ENCODE measurements around the gene KRTAP4-6.

The KRTAP4-6 gene

DNA sequence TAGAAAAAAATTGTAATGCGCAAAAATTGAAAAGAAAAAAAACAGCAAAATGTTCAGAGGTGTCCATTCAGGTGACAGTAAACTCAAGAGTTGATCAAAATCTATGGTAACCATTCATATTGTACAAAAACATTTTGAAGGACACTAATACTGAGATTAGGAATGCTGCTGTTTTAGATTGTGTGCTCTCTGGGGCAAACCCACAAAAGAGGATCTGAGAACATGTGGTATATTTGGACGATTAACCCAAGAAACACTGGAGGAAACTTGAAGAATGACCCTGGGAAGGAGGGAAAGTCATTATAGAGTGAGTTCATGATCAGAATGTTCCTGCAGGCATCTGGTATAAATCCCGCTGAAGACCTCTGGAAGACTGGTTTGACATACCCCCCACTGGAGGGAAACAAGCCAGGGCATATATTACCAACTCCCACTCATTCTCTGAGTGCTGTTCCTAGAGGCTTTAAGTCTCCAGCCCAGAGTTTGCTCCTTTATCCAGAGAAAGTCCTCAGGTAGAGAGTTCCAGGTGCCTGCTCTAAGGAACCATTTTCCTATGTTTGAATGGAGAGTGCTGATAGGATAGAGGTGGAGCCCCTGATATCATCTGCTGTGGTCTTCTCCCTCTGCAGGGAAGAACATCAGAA lies 36.5 kb upstream of the KRTAP4-6 start:
- no CpG with 5 or more reads among the region's 3 CpGs for WGBS (ENCODE audit: extremely low coverage, insufficient coverage, insufficient read length)
- Histone ChIP-seq H3K27me3 (ENCODE audit: insufficient read depth, low read length) (no peaks in the 10 kb centered on the region), H3K4me3 (ENCODE audit: low read depth, low read length) (no peak overlapping the region), H3K4me1 (ENCODE audit: control insufficient read depth in 1 of 2, insufficient read depth in 2 of 2, low read length in 2 of 2) (no peaks in the 10 kb centered on the region), H4K91ac (ENCODE audit: low read depth, low read length) (no peak overlapping the region), H3K9ac (ENCODE audit: low read length) (no peak overlapping the region), H3K4ac (ENCODE audit: low read depth, low read length) (no peak overlapping the region), H4K12ac (ENCODE audit: low read depth, low read length) (no peak overlapping the region), H4K8ac (ENCODE audit: low read depth, low read length) (no peak overlapping the region), H2AFZ (ENCODE audit: insufficient read depth, low read length, poor library complexity) (no peak overlapping the region), H3K23ac (ENCODE audit: low read length) (no peak overlapping the region), H2BK120ac (ENCODE audit: insufficient read depth, low read length, poor library complexity) (no peak overlapping the region), H3K18ac (ENCODE audit: low read length) (no peak overlapping the region), H3K9me3 (ENCODE audit: insufficient read depth, low read depth, low read length) (no peaks in the 10 kb centered on the region), H3K36me3 (ENCODE audit: control insufficient read depth in 1 of 2, insufficient read depth in 2 of 2, low read length in 2 of 2) (no peaks in the 10 kb centered on the region), H2BK12ac (ENCODE audit: low read length) (no peak overlapping the region), H2BK5ac (ENCODE audit: low read depth, low read length, poor library complexity) (no peak overlapping the region), H2AK5ac (ENCODE audit: low read length) (no peak overlapping the region), H3K14ac (ENCODE audit: low read length) (no peak overlapping the region), H3K27ac (ENCODE audit: low read depth, low read length) (no peak overlapping the region), H3K79me2 (ENCODE audit: control insufficient read depth, insufficient read depth, low read length, poor library complexity) (no peaks in the 10 kb centered on the region), H3K4me2 (ENCODE audit: low read length) (no peak overlapping the region), H3K79me1 (ENCODE audit: low read length) (no peaks in the 10 kb centered on the region)
- no peak for DNase-seq

DNA sequence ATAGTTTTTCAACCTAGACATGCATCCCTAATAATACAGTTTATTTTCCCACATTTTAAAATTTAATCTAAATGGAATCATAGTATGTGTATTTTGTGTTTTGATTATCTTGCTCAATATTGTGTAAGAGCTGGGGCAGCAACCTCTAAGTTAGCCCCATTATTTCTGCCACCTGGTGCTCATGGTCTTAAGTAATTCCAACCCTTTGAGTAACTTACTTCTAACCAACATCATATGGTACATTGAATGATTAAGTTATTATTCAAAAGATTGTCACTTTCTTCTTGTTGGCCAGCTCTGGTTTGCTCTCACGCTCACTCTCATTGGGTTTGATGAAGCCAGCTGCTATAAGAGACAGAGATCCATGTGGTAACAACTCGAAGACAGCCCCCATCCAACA lies 31.5 kb upstream of the KRTAP4-6 start:
- no peaks in the 10 kb centered on the region for H3K27me3 ChIP-seq (ENCODE audit: insufficient read depth, low read length)

DNA sequence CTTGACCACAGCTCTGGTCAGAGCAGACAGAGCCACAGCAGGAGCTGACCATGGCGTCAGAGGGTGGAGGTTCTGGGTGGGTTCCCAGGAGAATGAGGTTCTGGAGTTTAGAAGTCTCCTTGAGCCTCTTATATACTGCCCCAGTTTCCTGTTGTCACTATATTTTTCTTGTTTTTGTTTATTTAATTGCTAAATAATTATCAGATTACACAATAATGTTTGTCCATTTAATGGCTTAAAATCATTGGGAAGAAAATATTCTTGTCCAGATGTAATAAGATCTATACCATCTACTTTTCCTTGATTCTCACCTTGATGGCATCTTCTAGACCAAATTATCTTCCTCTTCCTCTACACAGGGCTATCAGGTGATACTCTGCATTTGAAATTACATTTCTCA lies 27.8 kb upstream of the KRTAP4-6 start, which contains the start of gene KRTAP4-3:
Gene KRTAP4-3 (minus strand): TSS at position 101 of the 400 bp plus-strand sequence. CDS start 49 bp downstream, at position 52.
- no peak within 1 kb of the TSS for H2AFZ ChIP-seq (ENCODE audit: insufficient read depth, low read length, poor library complexity)
- H3K9ac ChIP-seq (ENCODE audit: low read length), result no peak within 1 kb of the TSS
- H3K4me2 ChIP-seq (ENCODE audit: low read length), result no peak within 1 kb of the TSS
- no peak within 1 kb of the TSS for H2AK5ac ChIP-seq (ENCODE audit: low read length)
- no peak within 1 kb of the TSS for H3K23ac ChIP-seq (ENCODE audit: low read length)
- H4K8ac ChIP-seq (ENCODE audit: low read depth, low read length), result no peak within 1 kb of the TSS
- no peak for DNase-seq
- H3K79me2 ChIP-seq (ENCODE audit: control insufficient read depth, insufficient read depth, low read length, poor library complexity), result no peaks in the 10 kb centered on the region
- no peaks in the 10 kb centered on the region for H3K27me3 ChIP-seq (ENCODE audit: insufficient read depth, low read length)
- no peak within 1 kb of the TSS for H2BK12ac ChIP-seq (ENCODE audit: low read length)
- no peaks in the 10 kb centered on the region for H3K79me1 ChIP-seq (ENCODE audit: low read length)
- H4K12ac ChIP-seq (ENCODE audit: low read depth, low read length), result no peak within 1 kb of the TSS
- no peaks in the 10 kb centered on the region for H3K4me1 ChIP-seq (ENCODE audit: control insufficient read depth in 1 of 2, insufficient read depth in 2 of 2, low read length in 2 of 2)
- no peak within 1 kb of the TSS for H3K18ac ChIP-seq (ENCODE audit: low read length)
- H2BK5ac ChIP-seq (ENCODE audit: low read depth, low read length, poor library complexity), result no peak within 1 kb of the TSS
- H3K4ac ChIP-seq (ENCODE audit: low read depth, low read length), result no peak within 1 kb of the TSS
- H3K36me3 ChIP-seq (ENCODE audit: control insufficient read depth in 1 of 2, insufficient read depth in 2 of 2, low read length in 2 of 2), result no peaks in the 10 kb centered on the region
- H3K27ac ChIP-seq (ENCODE audit: low read depth, low read length), result no peak within 1 kb of the TSS
- H2BK120ac ChIP-seq (ENCODE audit: insufficient read depth, low read length, poor library complexity), result no peak within 1 kb of the TSS
- H3K4me3 ChIP-seq (ENCODE audit: low read depth, low read length), result no peak within 1 kb of the TSS
- no peak within 1 kb of the TSS for H3K14ac ChIP-seq (ENCODE audit: low read length)
- no CpG with 5 or more reads among the region's 1 CpG for WGBS (ENCODE audit: extremely low coverage, insufficient coverage, insufficient read length)
- no peaks in the 10 kb centered on the region for H3K9me3 ChIP-seq (ENCODE audit: insufficient read depth, low read depth, low read length)
- H4K91ac ChIP-seq (ENCODE audit: low read depth, low read length), result no peak within 1 kb of the TSS

More for the DNA sequence above, 31.5 kb upstream of the KRTAP4-6 start:
- Histone ChIP-seq H3K27ac (ENCODE audit: low read depth, low read length) (no peak overlapping the region), H2AK5ac (ENCODE audit: low read length) (no peak overlapping the region), H2AFZ (ENCODE audit: insufficient read depth, low read length, poor library complexity) (no peak overlapping the region), H3K4me1 (ENCODE audit: control insufficient read depth in 1 of 2, insufficient read depth in 2 of 2, low read length in 2 of 2) (no peaks in the 10 kb centered on the region), H4K91ac (ENCODE audit: low read depth, low read length) (no peak overlapping the region), H3K79me1 (ENCODE audit: low read length) (no peaks in the 10 kb centered on the region), H3K4ac (ENCODE audit: low read depth, low read length) (no peak overlapping the region), H3K18ac (ENCODE audit: low read length) (no peak overlapping the region), H3K36me3 (ENCODE audit: control insufficient read depth in 1 of 2, insufficient read depth in 2 of 2, low read length in 2 of 2) (no peaks in the 10 kb centered on the region), H2BK12ac (ENCODE audit: low read length) (no peak overlapping the region), H3K9ac (ENCODE audit: low read length) (no peak overlapping the region), H3K79me2 (ENCODE audit: control insufficient read depth, insufficient read depth, low read length, poor library complexity) (no peaks in the 10 kb centered on the region), H4K8ac (ENCODE audit: low read depth, low read length) (no peak overlapping the region), H3K4me2 (ENCODE audit: low read length) (no peak overlapping the region), H3K14ac (ENCODE audit: low read length) (no peak overlapping the region), H2BK5ac (ENCODE audit: low read depth, low read length, poor library complexity) (no peak overlapping the region), H3K23ac (ENCODE audit: low read length) (no peak overlapping the region), H3K9me3 (ENCODE audit: insufficient read depth, low read depth, low read length) (no peaks in the 10 kb centered on the region), H3K4me3 (ENCODE audit: low read depth, low read length) (no peak overlapping the region), H2BK120ac (ENCODE audit: insufficient read depth, low read length, poor library complexity) (no peak overlapping the region), H4K12ac (ENCODE audit: low read depth, low read length) (no peak overlapping the region)
- no CpG with 5 or more reads among the region's 2 CpGs for WGBS (ENCODE audit: extremely low coverage, insufficient coverage, insufficient read length)
- no peak for DNase-seq

DNA sequence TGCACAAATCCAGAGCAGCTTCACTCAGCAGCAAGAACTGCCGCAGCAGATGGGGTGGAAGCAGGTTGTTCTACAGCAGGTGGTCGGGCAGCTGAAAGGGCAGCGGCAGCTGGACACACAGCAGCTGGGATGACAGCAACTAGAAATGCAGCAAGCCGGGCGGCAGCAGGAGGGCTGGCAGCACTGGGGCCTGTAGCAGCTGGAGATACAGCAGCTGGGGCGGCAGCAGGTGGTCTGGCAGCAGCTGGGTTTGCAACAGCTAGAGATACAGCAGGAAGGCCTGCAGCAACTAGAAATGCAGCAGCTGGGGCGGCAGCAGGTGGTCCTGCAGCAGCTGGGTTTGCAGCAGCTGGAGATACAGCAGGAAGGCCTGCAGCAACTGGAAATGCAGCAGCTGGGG lies 27.2 kb upstream of the KRTAP4-6 start:
- H2BK12ac ChIP-seq (ENCODE audit: low read length), result no peak overlapping the region
- no peak overlapping the region for H2BK120ac ChIP-seq (ENCODE audit: insufficient read depth, low read length, poor library complexity)
- no peak overlapping the region for H4K12ac ChIP-seq (ENCODE audit: low read depth, low read length)
- H2AFZ ChIP-seq (ENCODE audit: insufficient read depth, low read length, poor library complexity), result no peak overlapping the region
- H3K9ac ChIP-seq (ENCODE audit: low read length), result no peak overlapping the region
- no peaks in the 10 kb centered on the region for H3K27me3 ChIP-seq (ENCODE audit: insufficient read depth, low read length)
- no peak overlapping the region for H3K27ac ChIP-seq (ENCODE audit: low read depth, low read length)
- H3K4me1 ChIP-seq (ENCODE audit: control insufficient read depth in 1 of 2, insufficient read depth in 2 of 2, low read length in 2 of 2), result no peaks in the 10 kb centered on the region
- no peaks in the 10 kb centered on the region for H3K79me1 ChIP-seq (ENCODE audit: low read length)
- no peaks in the 10 kb centered on the region for H3K36me3 ChIP-seq (ENCODE audit: control insufficient read depth in 1 of 2, insufficient read depth in 2 of 2, low read length in 2 of 2)
- no peak overlapping the region for H2AK5ac ChIP-seq (ENCODE audit: low read length)
- H3K4me3 ChIP-seq (ENCODE audit: low read depth, low read length), result no peak overlapping the region
- H2BK5ac ChIP-seq (ENCODE audit: low read depth, low read length, poor library complexity), result no peak overlapping the region
- H3K18ac ChIP-seq (ENCODE audit: low read length), result no peak overlapping the region
- H3K9me3 ChIP-seq (ENCODE audit: insufficient read depth, low read depth, low read length), result no peaks in the 10 kb centered on the region
- WGBS (ENCODE audit: extremely low coverage, insufficient coverage, insufficient read length), result no CpG with 5 or more reads among the region's 7 CpGs
- no peak overlapping the region for H4K91ac ChIP-seq (ENCODE audit: low read depth, low read length)
- no peak overlapping the region for H3K4me2 ChIP-seq (ENCODE audit: low read length)
- DNase-seq, result no peak
- H3K23ac ChIP-seq (ENCODE audit: low read length), result no peak overlapping the region
- no peaks in the 10 kb centered on the region for H3K79me2 ChIP-seq (ENCODE audit: control insufficient read depth, insufficient read depth, low read length, poor library complexity)
- H3K4ac ChIP-seq (ENCODE audit: low read depth, low read length), result no peak overlapping the region
- H3K14ac ChIP-seq (ENCODE audit: low read length), result no peak overlapping the region
- no peak overlapping the region for H4K8ac ChIP-seq (ENCODE audit: low read depth, low read length)

Data from trophoblast cell (in vitro differentiated cells and primary cell).